Measurements from ENCODE around the gene CCDC88C.
"Not testable (repeated sequence)": the region's sequence is repeated elsewhere in the genome, so short reads cannot be mapped to it uniquely, and the experiment has no call there.

CCDC88C gene

GRCh38 chr14:91228112-91229004, 189.3 kb downstream of the CCDC88C start:
- Histone ChIP-seq H3K36me3 (ENCODE audit: insufficient read depth, low read length) (peaks cover 15% of the 10 kb centered on the region), H3K27ac (ENCODE audit: low read length) (peak overlapping the region; percentile 66), H3K27me3 (ENCODE audit: insufficient read depth, low read length, poor library complexity) (no peaks in the 10 kb centered on the region), H2AFZ (ENCODE audit: low read depth, low read length) (no peak overlapping the region), H3K4me3 (ENCODE audit: low read depth in 1 of 2, low read length in 2 of 2) (no peak overlapping the region), H4K20me1 (ENCODE audit: insufficient read depth, low read length) (peaks cover 6% of the 10 kb centered on the region; the same call in 1 of the 2 replicates), H3K4me2 (ENCODE audit: insufficient read depth, low read length) (no peak overlapping the region), H3K79me2 (ENCODE audit: insufficient read depth, low read length) (no peaks in the 10 kb centered on the region), H3K9me3 (ENCODE audit: insufficient read depth, low read length, severe bottlenecking) (no peaks in the 10 kb centered on the region), H3K9ac (ENCODE audit: low read depth, low read length) (no peak overlapping the region; the same call in 1 of the 2 replicates), H3K4me1 (ENCODE audit: insufficient read depth, low read length) (peaks cover 58% of the 10 kb centered on the region)
- ATAC-seq (ENCODE audit: insufficient read depth, low read depth) (peak; percentile 66), DNase-seq (peak; percentile 84)
- TF ChIP-seq CTCF (IDR thresholded peaks at IDR 0.05; ENCODE audit: borderline replicate concordance, extremely low read depth, low read length, poor library complexity, severe bottlenecking) = no peak
- TF ChIP-seq EZH2 (IDR thresholded peaks at IDR 0.05; ENCODE audit: borderline replicate concordance, low read depth, low read length, severe bottlenecking) = no peak

GRCh38 chr14:91227183-91227628, 190.4 kb downstream of the CCDC88C start:
- Histone ChIP-seq H3K27ac (ENCODE audit: low read length) (0 out of 2 replicates have a peak overlapping the region, but pooled peaks have one; percentile 7), H3K79me2 (ENCODE audit: insufficient read depth, low read length) (no peaks in the 10 kb centered on the region), H3K4me1 (ENCODE audit: insufficient read depth, low read length) (peaks cover 57% of the 10 kb centered on the region), H2AFZ (ENCODE audit: low read depth, low read length) (no peak overlapping the region), H3K4me3 (ENCODE audit: low read depth in 1 of 2, low read length in 2 of 2) (no peak overlapping the region), H3K36me3 (ENCODE audit: insufficient read depth, low read length) (peaks cover 20% of the 10 kb centered on the region), H3K4me2 (ENCODE audit: insufficient read depth, low read length) (no peak overlapping the region), H3K9me3 (ENCODE audit: insufficient read depth, low read length, severe bottlenecking) (no peaks in the 10 kb centered on the region), H3K27me3 (ENCODE audit: insufficient read depth, low read length, poor library complexity) (no peaks in the 10 kb centered on the region), H3K9ac (ENCODE audit: low read depth, low read length) (no peak overlapping the region), H4K20me1 (ENCODE audit: insufficient read depth, low read length) (peaks cover 6% of the 10 kb centered on the region; the same call in 1 of the 2 replicates)
- DNase-seq (peak; percentile 41), ATAC-seq (ENCODE audit: insufficient read depth, low read depth) (no peak)
- TF ChIP-seq CTCF (IDR thresholded peaks at IDR 0.05; ENCODE audit: borderline replicate concordance, extremely low read depth, low read length, poor library complexity, severe bottlenecking) (no peak), EZH2 (IDR thresholded peaks at IDR 0.05; ENCODE audit: borderline replicate concordance, low read depth, low read length, severe bottlenecking) (no peak)

- not testable (repeated sequence) for H4K20me1 ChIP-seq (ENCODE audit: insufficient read depth, low read length); H3K79me2 ChIP-seq (ENCODE audit: insufficient read depth, low read length); H3K27me3 ChIP-seq (ENCODE audit: insufficient read depth, low read length, poor library complexity); H2AFZ ChIP-seq (ENCODE audit: low read depth, low read length); H3K9me3 ChIP-seq (ENCODE audit: insufficient read depth, low read length, severe bottlenecking); H3K4me3 ChIP-seq (ENCODE audit: low read depth in 1 of 2, low read length in 2 of 2); H3K4me2 ChIP-seq (ENCODE audit: insufficient read depth, low read length); H3K27ac ChIP-seq (ENCODE audit: low read length); H3K9ac ChIP-seq (ENCODE audit: low read depth, low read length); ATAC-seq (ENCODE audit: insufficient read depth, low read depth); DNase-seq
- Histone ChIP-seq H3K36me3 (ENCODE audit: insufficient read depth, low read length) (peaks cover 25% of the 10 kb centered on the region), H3K4me1 (ENCODE audit: insufficient read depth, low read length) (peaks cover 49% of the 10 kb centered on the region)
Observed at GRCh38 chr14:91226360-91226759, 191.3 kb downstream of the CCDC88C start.

GRCh38 chr14:91225025-91225424, 192.6 kb downstream of the CCDC88C start:
- H3K27ac ChIP-seq (ENCODE audit: low read length) = no peak overlapping the region
- H3K79me2 ChIP-seq (ENCODE audit: insufficient read depth, low read length) = no peaks in the 10 kb centered on the region
- H2AFZ ChIP-seq (ENCODE audit: low read depth, low read length) = no peak overlapping the region
- TF ChIP-seq CTCF (IDR thresholded peaks at IDR 0.05; ENCODE audit: borderline replicate concordance, extremely low read depth, low read length, poor library complexity, severe bottlenecking) = no peak
- no peak for TF ChIP-seq EZH2 (IDR thresholded peaks at IDR 0.05; ENCODE audit: borderline replicate concordance, low read depth, low read length, severe bottlenecking)
- H3K9me3 ChIP-seq (ENCODE audit: insufficient read depth, low read length, severe bottlenecking) = no peaks in the 10 kb centered on the region
- no peak overlapping the region for H3K9ac ChIP-seq (ENCODE audit: low read depth, low read length)
- peaks cover 35% of the 10 kb centered on the region for H3K4me1 ChIP-seq (ENCODE audit: insufficient read depth, low read length)
- DNase-seq = no peak
- no peak for ATAC-seq (ENCODE audit: insufficient read depth, low read depth)
- H4K20me1 ChIP-seq (ENCODE audit: insufficient read depth, low read length) = peaks cover 6% of the 10 kb centered on the region; the same call in 1 of the 2 replicates
- peaks cover 39% of the 10 kb centered on the region for H3K36me3 ChIP-seq (ENCODE audit: insufficient read depth, low read length)
- no peaks in the 10 kb centered on the region for H3K27me3 ChIP-seq (ENCODE audit: insufficient read depth, low read length, poor library complexity)
- H3K4me2 ChIP-seq (ENCODE audit: insufficient read depth, low read length) = no peak overlapping the region
- no peak overlapping the region for H3K4me3 ChIP-seq (ENCODE audit: low read depth in 1 of 2, low read length in 2 of 2)

All from DND-41 (cell line).